ENCODE measurements around the gene DNAJC11.
"Not testable (repeated sequence)": the region's sequence is repeated elsewhere in the genome, so short reads cannot be mapped to it uniquely, and the experiment has no call there.

DNAJC11 gene

GRCh38 chr1:6601049-6601922, 100.3 kb downstream of the DNAJC11 start:
- DNase-seq (ENCODE audit: low read depth in 2 of 2, low spot score in 1 of 2): peak in 1 of 2 donors; percentile 58

- no peak for DNase-seq (ENCODE audit: low read depth in 2 of 2, low spot score in 1 of 2)
Observed at GRCh38 chr1:6600410-6601048, 101.1 kb downstream of the DNAJC11 start.

GRCh38 chr1:6599991-6600390, 101.6 kb downstream of the DNAJC11 start:
- DNase-seq (ENCODE audit: low read depth in 2 of 2, low spot score in 1 of 2): not testable (repeated sequence)

GRCh38 chr1:6599141-6599975, 102.3 kb downstream of the DNAJC11 start:
- no peak for DNase-seq (ENCODE audit: low read depth in 2 of 2, low spot score in 1 of 2)

- no peak for DNase-seq (ENCODE audit: low read depth in 2 of 2, low spot score in 1 of 2)
Observed at GRCh38 chr1:6597777-6598131, 103.9 kb downstream of the DNAJC11 start.

GRCh38 chr1:6596886-6597776, 104.5 kb downstream of the DNAJC11 start:
- no peak for DNase-seq (ENCODE audit: low read depth in 2 of 2, low spot score in 1 of 2)

GRCh38 chr1:6596351-6596750, 105.3 kb downstream of the DNAJC11 start:
- DNase-seq (ENCODE audit: low read depth in 2 of 2, low spot score in 1 of 2): no peak

GRCh38 chr1:6594977-6595740, 106.5 kb downstream of the DNAJC11 start:
- no peak for DNase-seq (ENCODE audit: low read depth in 2 of 2, low spot score in 1 of 2)

GRCh38 chr1:6593810-6594209, 107.8 kb downstream of the DNAJC11 start:
- no peak for DNase-seq (ENCODE audit: low read depth in 2 of 2, low spot score in 1 of 2)

GRCh38 chr1:6592865-6593593, 108.6 kb downstream of the DNAJC11 start:
- no peak for DNase-seq (ENCODE audit: low read depth in 2 of 2, low spot score in 1 of 2)

GRCh38 chr1:6592441-6592840, 109.2 kb downstream of the DNAJC11 start:
- DNase-seq (ENCODE audit: low read depth in 2 of 2, low spot score in 1 of 2): no peak

GRCh38 chr1:6591644-6592043, 110.0 kb downstream of the DNAJC11 start:
- DNase-seq (ENCODE audit: low read depth in 2 of 2, low spot score in 1 of 2): no peak

GRCh38 chr1:6591222-6591621, 110.4 kb downstream of the DNAJC11 start:
- no peak for DNase-seq (ENCODE audit: low read depth in 2 of 2, low spot score in 1 of 2)

GRCh38 chr1:6590046-6590445, 111.6 kb downstream of the DNAJC11 start:
- no peak for DNase-seq (ENCODE audit: low read depth in 2 of 2, low spot score in 1 of 2)

- no peak for DNase-seq (ENCODE audit: low read depth in 2 of 2, low spot score in 1 of 2)
Observed at GRCh38 chr1:6588893-6589520, 112.6 kb downstream of the DNAJC11 start.

GRCh38 chr1:6588128-6588892, 113.3 kb downstream of the DNAJC11 start:
- no peak for DNase-seq (ENCODE audit: low read depth in 2 of 2, low spot score in 1 of 2)

GRCh38 chr1:6587261-6588005, 114.2 kb downstream of the DNAJC11 start:
- no peak for DNase-seq (ENCODE audit: low read depth in 2 of 2, low spot score in 1 of 2)
